22Rv1 (cell line): ENCODE data around the gene SH3TC1.

ENCODE experiments used
- H3K27ac ChIP-seq: fragments of 450-650 bp; 2 replicates; pipeline ENCODE4 v1.5.1; 2017
- ZFX ChIP-seq: fragments of 450-650 bp; IDR thresholded peaks from 2 replicates; pipeline ENCODE4 v1.6.1; 2017; ENCODE audit warnings: antibody characterized with exemption, borderline replicate concordance
- TF ChIP-seq, protein P1 (sequence below): fragments of 450-650 bp; IDR thresholded peaks from 2 replicates; pipeline ENCODE4 v1.5.1; 2017; ENCODE audit warnings: mild to moderate bottlenecking

Gene SH3TC1

GRCh38 chr4:8270912-8271815 lies 72.1 kb downstream of the SH3TC1 start:
- no peak overlapping the region for H3K27ac ChIP-seq
- TF ChIP-seq, protein P1, sequence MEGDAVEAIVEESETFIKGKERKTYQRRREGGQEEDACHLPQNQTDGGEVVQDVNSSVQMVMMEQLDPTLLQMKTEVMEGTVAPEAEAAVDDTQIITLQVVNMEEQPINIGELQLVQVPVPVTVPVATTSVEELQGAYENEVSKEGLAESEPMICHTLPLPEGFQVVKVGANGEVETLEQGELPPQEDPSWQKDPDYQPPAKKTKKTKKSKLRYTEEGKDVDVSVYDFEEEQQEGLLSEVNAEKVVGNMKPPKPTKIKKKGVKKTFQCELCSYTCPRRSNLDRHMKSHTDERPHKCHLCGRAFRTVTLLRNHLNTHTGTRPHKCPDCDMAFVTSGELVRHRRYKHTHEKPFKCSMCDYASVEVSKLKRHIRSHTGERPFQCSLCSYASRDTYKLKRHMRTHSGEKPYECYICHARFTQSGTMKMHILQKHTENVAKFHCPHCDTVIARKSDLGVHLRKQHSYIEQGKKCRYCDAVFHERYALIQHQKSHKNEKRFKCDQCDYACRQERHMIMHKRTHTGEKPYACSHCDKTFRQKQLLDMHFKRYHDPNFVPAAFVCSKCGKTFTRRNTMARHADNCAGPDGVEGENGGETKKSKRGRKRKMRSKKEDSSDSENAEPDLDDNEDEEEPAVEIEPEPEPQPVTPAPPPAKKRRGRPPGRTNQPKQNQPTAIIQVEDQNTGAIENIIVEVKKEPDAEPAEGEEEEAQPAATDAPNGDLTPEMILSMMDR, result no peak
- TF ChIP-seq ZFX, result no peak

DNA sequence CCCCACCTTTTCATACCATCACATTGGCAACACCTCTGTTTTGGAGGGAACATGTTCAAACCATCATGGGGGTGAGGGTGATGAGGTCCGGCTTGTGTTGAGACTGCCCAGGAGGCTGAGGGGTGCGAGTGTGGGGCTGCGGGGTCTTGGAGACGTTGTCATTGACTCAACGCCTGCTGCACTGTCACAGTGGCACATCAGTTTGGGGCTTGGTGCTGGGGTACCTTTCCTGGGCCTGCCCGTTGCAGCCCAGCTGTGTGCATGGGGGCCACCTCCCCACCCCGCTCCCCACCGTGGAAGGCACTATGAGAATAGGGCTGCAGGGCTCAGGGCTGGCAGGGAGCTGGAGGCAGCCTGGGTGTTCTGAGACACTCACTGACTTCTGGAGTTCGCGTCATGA lies 72.7 kb downstream of the SH3TC1 start:
- no peak overlapping the region for H3K27ac ChIP-seq

GRCh38 chr4:8272472-8273428 lies 73.7 kb downstream of the SH3TC1 start:
- H3K27ac ChIP-seq, result no peak overlapping the region
- TF ChIP-seq, protein P1, result no peak
- no peak for TF ChIP-seq ZFX

More for the DNA sequence above, 72.7 kb downstream of the SH3TC1 start:
- TF ChIP-seq ZFX, result no peak
- TF ChIP-seq, protein P1, result no peak

GRCh38 chr4:8273450-8273849 lies 74.4 kb downstream of the SH3TC1 start:
- no peak overlapping the region for H3K27ac ChIP-seq
- no peak for TF ChIP-seq ZFX
- TF ChIP-seq, protein P1, result no peak

- no peak overlapping the region for H3K27ac ChIP-seq
- TF ChIP-seq, protein P1, result no peak
- no peak for TF ChIP-seq ZFX
Observed at GRCh38 chr4:8274066-8274652, 75.1 kb downstream of the SH3TC1 start.

DNA sequence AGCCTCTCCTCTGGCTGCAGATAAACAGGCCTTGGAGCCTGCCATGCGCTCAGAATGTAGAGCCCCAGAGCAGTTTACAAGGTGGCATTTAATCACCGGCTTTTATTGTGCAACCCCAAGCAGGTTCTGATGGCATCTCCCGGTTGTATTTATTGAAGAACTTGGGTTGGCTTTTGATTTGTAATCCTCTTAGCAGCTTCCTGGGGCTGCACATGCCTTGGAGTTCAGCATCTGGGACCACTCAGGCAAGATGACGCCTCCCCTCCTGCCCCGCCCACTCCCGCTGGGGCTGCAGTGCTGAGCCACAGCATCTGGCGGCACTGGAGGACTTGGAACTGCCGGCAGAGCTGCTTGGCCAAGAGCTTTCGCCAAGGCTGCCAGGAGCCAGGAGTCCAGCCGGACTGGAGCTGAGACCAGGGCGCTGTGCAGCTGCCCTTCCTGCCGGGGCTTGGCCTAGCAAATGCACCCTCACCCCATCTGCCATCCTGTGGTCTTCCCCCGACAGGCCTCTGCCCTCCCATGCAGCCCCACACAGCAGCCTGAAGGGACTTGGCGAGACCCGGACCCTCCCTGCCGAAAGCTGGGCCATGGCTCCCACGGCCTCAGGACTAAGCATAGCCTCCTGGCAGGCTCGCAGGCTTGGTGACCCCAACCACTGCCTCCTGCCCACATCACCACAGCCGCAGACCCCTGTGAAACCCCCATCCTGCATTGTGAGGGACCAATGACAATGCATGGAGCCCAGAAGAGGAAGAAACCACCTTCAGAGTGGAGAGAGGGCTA lies 75.9 kb downstream of the SH3TC1 start:
- TF ChIP-seq ZFX, result no peak
- TF ChIP-seq, protein P1, result no peak
- H3K27ac ChIP-seq, result no peak overlapping the region
